Naive thymus-derived CD4-positive, alpha-beta T cell (primary cell): ENCODE measurements around the gene DPH6. TPM values are rescaled to one million over a fixed set of nuclear protein-coding genes. Genes with fewer than 3 reads are reported as not detected.

ENCODE experiments used
- ATAC-seq: fragments of 150-1000 bp; cut with Tn5 transposase; 2 replicates; pipeline ENCODE4 v1.10.0; 2021; ENCODE audit warnings: mild to moderate bottlenecking, moderate library complexity
- CTCF ChIA-PET: fragments of 350-600 bp; sonication (Branson Sonifier 250); formaldehyde crosslinking; loops from one replicate; lab custom pipeline; 2021; ENCODE audit warnings: antibody characterized with exemption; lab: Charles Lee
- POLR2A ChIA-PET: fragments of 350-600 bp; sonication (Branson Sonifier 250); formaldehyde crosslinking; loops from one replicate; lab custom pipeline; 2021; ENCODE audit warnings: antibody characterized with exemption, inconsistent platforms; lab: Charles Lee
- DNase-seq, 9 donors: peaks; one replicate each; pipeline versions ENCODE4 v3.0.0 to v3.0.0-alpha.2; 2020 to 2022; ENCODE audit warnings: mixed read lengths in 1 of 9
- H3K27ac ChIP-seq: one replicate; pipeline ENCODE4 v1.7.0; 2013; ENCODE audit warnings: mild to moderate bottlenecking, low read depth, low read length, moderate library complexity
- H3K27me3 ChIP-seq, 2 donors: one replicate each; pipeline ENCODE4 v1.7.0; 2013; ENCODE audit warnings: low read length in 2 of 2, mild to moderate bottlenecking in 2 of 2, moderate library complexity in 2 of 2; ENCODE audit not compliant: control insufficient read depth in 2 of 2, insufficient read depth in 2 of 2
- H3K36me3 ChIP-seq, 3 experiments: 1 replicate in 2 of 3; 2 replicates in 1 of 3; pipeline ENCODE4 v1.7.0; 2013; ENCODE audit warnings: low read length in 3 of 3, mild to moderate bottlenecking in 3 of 3, moderate library complexity in 1 of 3; ENCODE audit not compliant: insufficient read depth in 3 of 3, control insufficient read depth in 2 of 3
- H3K4me1 ChIP-seq, 2 donors: one replicate each; pipeline ENCODE4 v1.7.0; 2013; ENCODE audit warnings: low read length in 2 of 2, mild to moderate bottlenecking in 2 of 2, moderate library complexity in 1 of 2; ENCODE audit not compliant: control insufficient read depth in 2 of 2, insufficient read depth in 2 of 2
- H3K4me3 ChIP-seq: 2 replicates; pipeline ENCODE4 v1.7.0; 2013; ENCODE audit warnings: mild to moderate bottlenecking, low read length
- H3K9me3 ChIP-seq, 3 experiments: 1 replicate in 2 of 3; 2 replicates in 1 of 3; pipeline ENCODE4 v1.7.0; 2013; ENCODE audit warnings: low read length in 3 of 3; ENCODE audit not compliant: control insufficient read depth in 2 of 3
- H3K27ac Mint-ChIP-seq, 9 donors: one replicate each; pipeline ENCODE4 v1.8.0; 2020 to 2022; ENCODE audit warnings: mixed read lengths in 9 of 9, mild to moderate bottlenecking in 8 of 9, moderate library complexity in 5 of 9, inconsistent platforms in 2 of 9
- H3K27me3 Mint-ChIP-seq, 5 donors: one replicate each; pipeline ENCODE4 v1.8.0; 2021 to 2022; ENCODE audit warnings: mixed read lengths in 5 of 5, mild to moderate bottlenecking in 1 of 5
- H3K36me3 Mint-ChIP-seq, 5 donors: one replicate each; pipeline ENCODE4 v1.8.0; 2020 to 2022; ENCODE audit warnings: mixed read lengths in 5 of 5, mild to moderate bottlenecking in 3 of 5, inconsistent platforms in 1 of 5
- H3K4me1 Mint-ChIP-seq, 7 donors: one replicate each; pipeline ENCODE4 v1.8.0; 2020 to 2022; ENCODE audit warnings: mixed read lengths in 7 of 7, mild to moderate bottlenecking in 3 of 7, inconsistent platforms in 1 of 7
- H3K4me3 Mint-ChIP-seq, 10 donors: one replicate each; pipeline ENCODE4 v1.8.0; 2020 to 2022; ENCODE audit warnings: mild to moderate bottlenecking in 10 of 10, mixed read lengths in 10 of 10, moderate library complexity in 6 of 10, inconsistent platforms in 2 of 10
- H3K9me3 Mint-ChIP-seq, 11 donors: one replicate each; pipeline ENCODE4 v1.8.0; 2020 to 2022; ENCODE audit warnings: mixed read lengths in 11 of 11, mild to moderate bottlenecking in 4 of 11, inconsistent platforms in 1 of 11, moderate library complexity in 1 of 11
- intact Hi-C, 2 donors: fragments of 100-400 bp; cut with micrococcal nuclease; formaldehyde crosslinking; loops; one replicate each; pipeline ENCODE4 v1.15.1; 2023
- polyA plus RNA-seq, 2 donors: library from polyadenylated mRNA; unstranded; fragments of 300-500 nt; fragmentation: Illumina TruSeq; gene quantifications; one replicate each; pipeline ENCODE4 v1.2.3, GENCODE V29; 2021
- total RNA-seq, 6 experiments: library from RNA in 5 of 6; stranded (reverse) in 5 of 6; gene quantifications; 1 replicate in 5 of 6; 2 replicates in 1 of 6; pipeline ENCODE4 v1.2.3 and lab custom pipeline; 2021 to 2026

The DPH6 gene
- total and polyA plus RNA-seq, 7 experiments from 2014 or later, result 10.5 to 28.9 (median 14.8) TPM

GRCh38 chr15:35533130-35534110, 12.5 kb downstream of the DPH6 start:
- Histone ChIP-seq H3K9me3 (no peaks in the 10 kb centered on the region), H3K4me1 (no peaks in the 10 kb centered on the region), H3K27ac (no peak overlapping the region), H3K4me3 (no peak overlapping the region), H3K36me3 (peaks cover 0 to 11% (median 6%) of the 10 kb centered on the region in 3 experiments), H3K27me3 (no peaks in the 10 kb centered on the region)
- Mint-ChIP-seq H3K9me3 (peaks cover 0 to 8% (median 4%) of the 10 kb centered on the region in 11 donors), H3K27ac (no peak overlapping the region), H3K4me3 (no peak overlapping the region), H3K36me3 (peaks cover 15 to 58% (median 45%) of the 10 kb centered on the region in 5 donors), H3K27me3 (no peaks in the 10 kb centered on the region), H3K4me1 (peaks cover 0 to 24% (median 11%) of the 10 kb centered on the region in 7 donors)
- ATAC-seq, result no peak
- ChIA-PET CTCF (interaction anchor here (0.6 kb wide), 1 partner anchor 1593 kb away, joined by 4 read pairs; no protein-coding TSS in a partner anchor), POLR2A (no interaction called here)
- no peak for DNase-seq
- intact Hi-C loops, result no loop called here

GRCh38 chr15:35530698-35531097, 15.3 kb downstream of the DPH6 start:
- intact Hi-C loops, result no loop called here
- POLR2A ChIA-PET, result no interaction called here
- Mint-ChIP-seq H3K4me1 (peaks cover 0 to 20% (median 11%) of the 10 kb centered on the region in 7 donors), H3K36me3 (peaks cover 15 to 66% (median 50%) of the 10 kb centered on the region in 5 donors), H3K27me3 (no peaks in the 10 kb centered on the region), H3K4me3 (no peak overlapping the region), H3K9me3 (peaks cover 0 to 12% (median 4%) of the 10 kb centered on the region in 11 donors), H3K27ac (no peak overlapping the region)
- Histone ChIP-seq H3K27me3 (no peaks in the 10 kb centered on the region), H3K27ac (no peak overlapping the region), H3K9me3 (no peaks in the 10 kb centered on the region), H3K4me3 (no peak overlapping the region), H3K36me3 (peaks cover 0 to 11% (median 3%) of the 10 kb centered on the region in 3 experiments), H3K4me1 (no peaks in the 10 kb centered on the region)
- DNase-seq (no peak), ATAC-seq (no peak)
- CTCF ChIA-PET, result no interaction called here

- Mint-ChIP-seq H3K36me3 (peaks cover 15 to 61% (median 45%) of the 10 kb centered on the region in 5 donors), H3K9me3 (peaks cover 0 to 12% (median 4%) of the 10 kb centered on the region in 11 donors), H3K4me1 (peaks cover 0 to 19% (median 11%) of the 10 kb centered on the region in 7 donors), H3K4me3 (no peak overlapping the region), H3K27me3 (no peaks in the 10 kb centered on the region), H3K27ac (no peak overlapping the region)
- Histone ChIP-seq H3K27me3 (no peaks in the 10 kb centered on the region), H3K27ac (no peak overlapping the region), H3K9me3 (no peaks in the 10 kb centered on the region), H3K4me3 (no peak overlapping the region), H3K36me3 (peaks cover 0 to 11% (median 3%) of the 10 kb centered on the region in 3 experiments), H3K4me1 (no peaks in the 10 kb centered on the region)
- ChIA-PET POLR2A (no interaction called here), CTCF (no interaction called here)
- ATAC-seq (no peak), DNase-seq (no peak)
- intact Hi-C loops, result no loop called here
Measured at GRCh38 chr15:35529784-35530183, 16.2 kb downstream of the DPH6 start.

- H3K9me3 ChIP-seq, result no peaks in the 10 kb centered on the region
- ATAC-seq, result no peak
- no peak overlapping the region for H3K4me3 Mint-ChIP-seq
- ChIA-PET POLR2A (no interaction called here), CTCF (no interaction called here)
- H3K36me3 Mint-ChIP-seq, result peaks cover 0 to 5% (median 0%) of the 10 kb centered on the region in 5 donors
- H3K27ac Mint-ChIP-seq, result peak overlapping the region in 2 of 9 donors; percentile 5 to 13
- intact Hi-C loops, result no loop called here
- DNase-seq, result no peak
- H3K9me3 Mint-ChIP-seq, result no peaks in the 10 kb centered on the region
- peaks cover 0 to 3% (median 0%) of the 10 kb centered on the region in 3 experiments for H3K36me3 ChIP-seq
- H3K27me3 Mint-ChIP-seq, result no peaks in the 10 kb centered on the region
- no peaks in the 10 kb centered on the region for H3K27me3 ChIP-seq
- H3K4me3 ChIP-seq, result no peak overlapping the region
- peaks cover 0 to 27% (median 7%) of the 10 kb centered on the region in 7 donors for H3K4me1 Mint-ChIP-seq
- H3K4me1 ChIP-seq, result no peaks in the 10 kb centered on the region
- H3K27ac ChIP-seq, result no peak overlapping the region
Measured at GRCh38 chr15:35522061-35522460, 23.9 kb downstream of the DPH6 start.

GRCh38 chr15:35519541-35520149, 26.3 kb downstream of the DPH6 start:
- no peak overlapping the region for H3K4me3 ChIP-seq

GRCh38 chr15:35519052-35519451, 26.9 kb downstream of the DPH6 start:
- H3K27me3 Mint-ChIP-seq, result no peaks in the 10 kb centered on the region
- Histone ChIP-seq H3K27ac (no peak overlapping the region), H3K4me3 (no peak overlapping the region), H3K27me3 (no peaks in the 10 kb centered on the region), H3K4me1 (no peaks in the 10 kb centered on the region), H3K36me3 (no peaks in the 10 kb centered on the region), H3K9me3 (no peaks in the 10 kb centered on the region)
- no peak overlapping the region for H3K27ac Mint-ChIP-seq
- ATAC-seq (no peak), DNase-seq (no peak)
- H3K4me3 Mint-ChIP-seq, result no peak overlapping the region
- H3K4me1 Mint-ChIP-seq, result peaks cover 0 to 9% (median 0%) of the 10 kb centered on the region in 7 donors
- intact Hi-C loops, result loop anchor here in 1 of 2 donors (1.0 to 10.0 kb wide), 2 partner anchors 232 to 1586 kb away; partner anchors contain the start of gene MEIS2
- CTCF ChIA-PET, result no interaction called here
- POLR2A ChIA-PET, result interaction anchor here (0.8 kb wide), 1 partner anchor 1416 kb away, joined by 3 read pairs; no protein-coding TSS in a partner anchor
- H3K9me3 Mint-ChIP-seq, result no peaks in the 10 kb centered on the region
- H3K36me3 Mint-ChIP-seq, result peaks cover 0 to 4% (median 0%) of the 10 kb centered on the region in 5 donors

More at GRCh38 chr15:35519541-35520149, 26.3 kb downstream of the DPH6 start:
- peaks cover 0 to 13% (median 4%) of the 10 kb centered on the region in 7 donors for H3K4me1 Mint-ChIP-seq
- peaks cover 0 to 4% (median 0%) of the 10 kb centered on the region in 5 donors for H3K36me3 Mint-ChIP-seq
- no peaks in the 10 kb centered on the region for H3K4me1 ChIP-seq
- CTCF ChIA-PET, result interaction anchor here (0.6 kb wide), 1 partner anchor 754 kb away, joined by 3 read pairs; no protein-coding TSS in a partner anchor
- H3K27ac ChIP-seq, result no peak overlapping the region
- intact Hi-C loops, result loop anchor here in 1 of 2 donors (1.0 to 10.0 kb wide), 2 partner anchors 232 to 1585 kb away; partner anchors contain the start of gene MEIS2
- no peak overlapping the region for H3K27ac Mint-ChIP-seq
- ATAC-seq, result peak; percentile 42
- no peaks in the 10 kb centered on the region for H3K27me3 ChIP-seq
- H3K36me3 ChIP-seq, result no peaks in the 10 kb centered on the region
- no peak overlapping the region for H3K4me3 Mint-ChIP-seq
- no peaks in the 10 kb centered on the region for H3K9me3 Mint-ChIP-seq
- peak in 6 of 9 donors; percentile 5 to 45 (median 30) for DNase-seq
- H3K9me3 ChIP-seq, result no peaks in the 10 kb centered on the region
- POLR2A ChIA-PET, result no interaction called here
- no peaks in the 10 kb centered on the region for H3K27me3 Mint-ChIP-seq
